ENCODE measurements around the gene MT1B.
"Not testable (repeated sequence)": the region's sequence is repeated elsewhere in the genome, so short reads cannot be mapped to it uniquely, and the experiment has no call there.

Gene MT1B

DNA sequence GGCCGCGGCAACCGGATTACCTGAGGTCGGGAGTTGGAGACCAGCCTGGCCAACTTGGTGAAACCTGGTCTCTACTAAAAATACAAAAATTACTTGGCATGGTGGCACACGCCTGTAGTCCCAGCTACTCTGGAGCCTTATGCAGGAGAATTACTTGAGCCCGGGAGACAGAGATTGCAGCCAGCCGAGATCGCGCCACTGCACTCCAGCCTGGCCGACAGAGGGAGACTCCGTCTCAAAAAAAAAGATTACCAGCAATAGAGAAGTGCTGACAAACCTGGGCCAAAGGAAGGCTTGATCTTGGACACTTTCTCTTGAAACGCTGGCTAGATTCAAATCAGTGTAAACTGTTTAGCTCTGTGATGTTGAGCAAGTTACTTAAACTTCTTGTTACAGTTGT lies 22.2 kb downstream of the MT1B start:
- Histone ChIP-seq H3K27ac (ENCODE audit: low read depth, low read length, poor library complexity, severe bottlenecking) (no peak overlapping the region), H3K4me2 (ENCODE audit: low read length) (no peak overlapping the region), H3K4me1 (ENCODE audit: insufficient read depth, low read length, severe bottlenecking) (no peaks in the 10 kb centered on the region), H3K9ac (ENCODE audit: low read length) (no peak overlapping the region), H3K36me3 (ENCODE audit: insufficient read depth, low read length) (no peaks in the 10 kb centered on the region), H2AFZ (ENCODE audit: low read length) (no peak overlapping the region), H3K79me2 (ENCODE audit: insufficient read depth, low read length) (no peaks in the 10 kb centered on the region), H3K9me2 (ENCODE audit: low read depth, low read length) (no peaks in the 10 kb centered on the region), H3K27me3 (ENCODE audit: insufficient read depth, low read length) (peaks cover 4% of the 10 kb centered on the region; the same call in 1 of the 2 replicates), H3K4me3 (ENCODE audit: low read depth, low read length, poor library complexity, severe bottlenecking) (no peak overlapping the region), H3K9me3 (ENCODE audit: low read length) (no peaks in the 10 kb centered on the region), H4K20me1 (ENCODE audit: insufficient read depth, low read length) (no peaks in the 10 kb centered on the region), H3F3A (ENCODE audit: insufficient read depth, low read length) (no peaks in the 10 kb centered on the region)
- no peak for TF ChIP-seq EZH2 (IDR thresholded peaks at IDR 0.05; ENCODE audit: borderline replicate concordance, low read length)
- TF ChIP-seq, protein P1, sequence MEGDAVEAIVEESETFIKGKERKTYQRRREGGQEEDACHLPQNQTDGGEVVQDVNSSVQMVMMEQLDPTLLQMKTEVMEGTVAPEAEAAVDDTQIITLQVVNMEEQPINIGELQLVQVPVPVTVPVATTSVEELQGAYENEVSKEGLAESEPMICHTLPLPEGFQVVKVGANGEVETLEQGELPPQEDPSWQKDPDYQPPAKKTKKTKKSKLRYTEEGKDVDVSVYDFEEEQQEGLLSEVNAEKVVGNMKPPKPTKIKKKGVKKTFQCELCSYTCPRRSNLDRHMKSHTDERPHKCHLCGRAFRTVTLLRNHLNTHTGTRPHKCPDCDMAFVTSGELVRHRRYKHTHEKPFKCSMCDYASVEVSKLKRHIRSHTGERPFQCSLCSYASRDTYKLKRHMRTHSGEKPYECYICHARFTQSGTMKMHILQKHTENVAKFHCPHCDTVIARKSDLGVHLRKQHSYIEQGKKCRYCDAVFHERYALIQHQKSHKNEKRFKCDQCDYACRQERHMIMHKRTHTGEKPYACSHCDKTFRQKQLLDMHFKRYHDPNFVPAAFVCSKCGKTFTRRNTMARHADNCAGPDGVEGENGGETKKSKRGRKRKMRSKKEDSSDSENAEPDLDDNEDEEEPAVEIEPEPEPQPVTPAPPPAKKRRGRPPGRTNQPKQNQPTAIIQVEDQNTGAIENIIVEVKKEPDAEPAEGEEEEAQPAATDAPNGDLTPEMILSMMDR (IDR thresholded peaks at IDR 0.05; ENCODE audit: low read length), result peak; percentile 67

DNA sequence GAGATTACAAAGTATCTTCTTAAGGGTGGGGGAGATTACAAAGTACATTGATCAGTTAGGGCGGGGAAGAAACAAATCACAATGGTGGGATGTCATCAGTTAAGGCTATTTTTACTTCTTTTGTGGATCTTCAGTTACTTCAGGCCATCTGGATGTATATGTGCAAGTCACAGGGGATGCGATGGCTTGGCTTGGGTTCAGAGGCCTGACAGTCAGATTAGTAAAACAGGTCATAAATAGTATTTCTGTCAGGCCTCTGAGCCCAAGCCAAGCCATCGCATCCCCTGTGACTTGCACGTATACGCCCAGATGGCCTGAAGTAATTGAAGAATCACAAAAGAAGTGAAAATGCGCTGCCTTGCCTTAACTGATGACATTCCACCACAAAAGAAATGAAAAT lies 22.9 kb downstream of the MT1B start:
- H3K9me3 ChIP-seq (ENCODE audit: low read length); H3F3A ChIP-seq (ENCODE audit: insufficient read depth, low read length); H2AFZ ChIP-seq (ENCODE audit: low read length); H3K79me2 ChIP-seq (ENCODE audit: insufficient read depth, low read length); H3K4me1 ChIP-seq (ENCODE audit: insufficient read depth, low read length, severe bottlenecking); H3K27ac ChIP-seq (ENCODE audit: low read depth, low read length, poor library complexity, severe bottlenecking); H3K36me3 ChIP-seq (ENCODE audit: insufficient read depth, low read length); H3K9ac ChIP-seq (ENCODE audit: low read length); H3K27me3 ChIP-seq (ENCODE audit: insufficient read depth, low read length); H3K4me3 ChIP-seq (ENCODE audit: low read depth, low read length, poor library complexity, severe bottlenecking); H3K9me2 ChIP-seq (ENCODE audit: low read depth, low read length); H4K20me1 ChIP-seq (ENCODE audit: insufficient read depth, low read length); H3K4me2 ChIP-seq (ENCODE audit: low read length): not testable (repeated sequence)

DNA sequence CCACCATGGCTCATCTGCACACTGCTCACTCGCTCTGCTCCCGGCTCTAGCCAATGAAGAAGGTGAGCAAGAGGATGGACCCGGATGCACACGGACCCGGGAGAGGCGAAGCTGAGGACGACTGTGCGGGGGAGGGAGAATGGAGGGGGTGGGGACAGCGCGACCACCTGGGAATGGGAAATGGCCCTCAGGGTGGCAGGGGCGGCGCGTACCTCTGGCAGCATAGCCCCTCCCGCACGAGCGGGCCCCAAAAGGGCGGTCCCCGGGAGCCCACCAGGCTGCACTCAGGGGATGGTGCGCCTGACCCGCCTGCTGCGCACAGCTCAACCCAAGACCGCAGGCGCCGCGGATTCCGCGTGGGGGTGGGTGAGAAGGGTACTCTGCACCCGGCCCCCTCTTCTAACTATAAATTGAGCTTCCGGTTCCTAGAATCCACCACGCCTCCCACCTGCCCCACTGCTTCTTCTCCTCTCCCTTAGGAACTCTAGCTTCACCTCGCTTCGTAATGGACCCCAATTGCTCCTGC lies 24.1 kb downstream of the MT1B start:
- H3K27ac ChIP-seq (ENCODE audit: low read depth, low read length, poor library complexity, severe bottlenecking), result no peak overlapping the region
- H3K36me3 ChIP-seq (ENCODE audit: insufficient read depth, low read length), result no peaks in the 10 kb centered on the region
- H3K79me2 ChIP-seq (ENCODE audit: insufficient read depth, low read length), result no peaks in the 10 kb centered on the region
- H3K4me2 ChIP-seq (ENCODE audit: low read length), result no peak overlapping the region
- TF ChIP-seq, protein P1 (IDR thresholded peaks at IDR 0.05; ENCODE audit: low read length), result no peak
- peaks cover 4% of the 10 kb centered on the region; the same call in 1 of the 2 replicates for H3K27me3 ChIP-seq (ENCODE audit: insufficient read depth, low read length)
- H3K4me3 ChIP-seq (ENCODE audit: low read depth, low read length, poor library complexity, severe bottlenecking), result no peak overlapping the region
- H2AFZ ChIP-seq (ENCODE audit: low read length), result no peak overlapping the region
- no peak overlapping the region for H3K9ac ChIP-seq (ENCODE audit: low read length)
- no peaks in the 10 kb centered on the region for H3K9me3 ChIP-seq (ENCODE audit: low read length)
- no peaks in the 10 kb centered on the region for H3K9me2 ChIP-seq (ENCODE audit: low read depth, low read length)
- H4K20me1 ChIP-seq (ENCODE audit: insufficient read depth, low read length), result no peaks in the 10 kb centered on the region
- H3F3A ChIP-seq (ENCODE audit: insufficient read depth, low read length), result no peaks in the 10 kb centered on the region
- no peaks in the 10 kb centered on the region for H3K4me1 ChIP-seq (ENCODE audit: insufficient read depth, low read length, severe bottlenecking)

DNA sequence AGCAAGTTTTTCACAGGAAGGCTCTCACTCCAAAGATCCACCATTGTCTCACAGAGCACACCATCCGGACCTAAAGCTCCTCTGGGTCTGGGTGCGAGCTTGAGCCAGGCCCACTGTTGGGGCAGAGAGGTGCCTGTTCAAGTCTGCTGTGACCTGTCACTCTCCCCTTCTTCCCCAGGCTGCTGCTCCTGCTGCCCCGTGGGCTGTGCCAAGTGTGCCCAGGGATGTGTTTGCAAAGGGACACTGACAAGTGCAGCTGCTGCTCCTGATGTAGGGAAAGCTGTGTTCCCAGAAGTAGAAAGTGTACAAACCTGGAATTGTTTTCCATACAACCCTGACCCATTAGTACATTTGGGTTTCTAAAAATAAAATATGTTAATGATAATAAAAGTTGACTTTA lies 25.8 kb downstream of the MT1B start:
- no peaks in the 10 kb centered on the region for H3K9me2 ChIP-seq (ENCODE audit: low read depth, low read length)
- no peaks in the 10 kb centered on the region for H4K20me1 ChIP-seq (ENCODE audit: insufficient read depth, low read length)
- H3K27me3 ChIP-seq (ENCODE audit: insufficient read depth, low read length), result peaks cover 4% of the 10 kb centered on the region; the same call in 1 of the 2 replicates

More for the DNA sequence above, 25.8 kb downstream of the MT1B start:
- H3K9me3 ChIP-seq (ENCODE audit: low read length), result no peaks in the 10 kb centered on the region
- H3K4me2 ChIP-seq (ENCODE audit: low read length), result no peak overlapping the region
- H3K4me3 ChIP-seq (ENCODE audit: low read depth, low read length, poor library complexity, severe bottlenecking), result no peak overlapping the region
- TF ChIP-seq EZH2 (IDR thresholded peaks at IDR 0.05; ENCODE audit: borderline replicate concordance, low read length), result no peak
- TF ChIP-seq, protein P1 (IDR thresholded peaks at IDR 0.05; ENCODE audit: low read length), result no peak
- H3F3A ChIP-seq (ENCODE audit: insufficient read depth, low read length), result no peaks in the 10 kb centered on the region
- H3K36me3 ChIP-seq (ENCODE audit: insufficient read depth, low read length), result no peaks in the 10 kb centered on the region
- H3K4me1 ChIP-seq (ENCODE audit: insufficient read depth, low read length, severe bottlenecking), result peaks cover 6% of the 10 kb centered on the region
- no peak overlapping the region for H3K27ac ChIP-seq (ENCODE audit: low read depth, low read length, poor library complexity, severe bottlenecking)
- no peak overlapping the region for H2AFZ ChIP-seq (ENCODE audit: low read length)
- no peak overlapping the region for H3K9ac ChIP-seq (ENCODE audit: low read length)
- no peaks in the 10 kb centered on the region for H3K79me2 ChIP-seq (ENCODE audit: insufficient read depth, low read length)
